Fibroblast of the aortic adventitia (primary cell): ENCODE results near the gene RXRA. TPM values are rescaled to one million over a fixed set of nuclear protein-coding genes. Genes with fewer than 3 reads are reported as not detected.

ENCODE experiments used
- DNase-seq: peaks from one replicate; pipeline ENCODE4 v3.0.0-alpha.2; 2010; ENCODE audit warnings: low read depth
- H3K4me3 ChIP-seq: 2 replicates; pipeline ENCODE4 v1.5.1; 2011; ENCODE audit warnings: low read depth, mild to moderate bottlenecking, control low read depth, low read length, moderate library complexity
- CTCF ChIP-seq: IDR thresholded peaks from 2 replicates; pipeline ENCODE4 v1.5.1; 2011; ENCODE audit warnings: mild to moderate bottlenecking, low read length, control low read depth, inconsistent platforms; ENCODE audit not compliant: insufficient read depth
- total RNA-seq: library from RNA; depleted of rRNA; stranded (reverse); fragments of >200 nt; gene quantifications from 2 replicates; pipeline ENCODE4 v1.2.3, GENCODE V29; 2012; ENCODE audit warnings: low replicate concordance

The RXRA gene
- total RNA-seq, 1 donor = 20.9 TPM

- peak; percentile 79 for DNase-seq
- no peak overlapping the region for H3K4me3 ChIP-seq
- no peak for TF ChIP-seq CTCF
Observed at GRCh38 chr9:134413890-134414623, 87.8 kb downstream of the RXRA start.

- TF ChIP-seq CTCF = no peak
- H3K4me3 ChIP-seq = no peak overlapping the region
- no peak for DNase-seq
Observed at GRCh38 chr9:134414900-134415425, 88.7 kb downstream of the RXRA start.

- no peak for TF ChIP-seq CTCF
- no peak for DNase-seq
- no peak overlapping the region for H3K4me3 ChIP-seq
Observed at GRCh38 chr9:134416385-134417015, 90.2 kb downstream of the RXRA start.

- no peak for DNase-seq
- no peak for TF ChIP-seq CTCF
- H3K4me3 ChIP-seq = no peak overlapping the region
Observed at GRCh38 chr9:134418354-134418753, 92.1 kb downstream of the RXRA start.

GRCh38 chr9:134419000-134419683 lies 92.9 kb downstream of the RXRA start:
- DNase-seq = no peak
- no peak overlapping the region for H3K4me3 ChIP-seq
- TF ChIP-seq CTCF = no peak

GRCh38 chr9:134419684-134420076 lies 93.4 kb downstream of the RXRA start:
- no peak for DNase-seq
- no peak for TF ChIP-seq CTCF
- H3K4me3 ChIP-seq = no peak overlapping the region
